GM12878 (cell line): ENCODE measurements around the gene RAD9A. TPM values are rescaled to one million over a fixed set of nuclear protein-coding genes. Genes with fewer than 3 reads are reported as not detected.
"Not testable (repeated sequence)": the region's sequence is repeated elsewhere in the genome, so short reads cannot be mapped to it uniquely, and the experiment has no call there.

ENCODE experiments used
- ATAC-seq: fragments of 200-7000 bp; cut with Tn5 transposase; 3 replicates; pipeline ENCODE4 v1.9.1; 2020; ENCODE audit warnings: mild to moderate bottlenecking, moderate library complexity
- BruUV-seq: library from RNA; stranded (reverse); fragments of 400-500 nt; replicated peaks from 2 replicates; lab custom pipeline; 2021; lab: Mats Ljungman, UMichigan
- CTCF ChIA-PET: fragments of 300-600 bp; sonication (Branson Sonifier 250); formaldehyde crosslinking; extraction: SDS; loops from one replicate; lab custom pipeline; 2021; ENCODE audit warnings: inconsistent platforms; lab: Yijun Ruan, JAX
- POLR2A ChIA-PET: fragments of 350-600 bp; formaldehyde crosslinking; extraction: SDS; loops from one replicate; lab custom pipeline; 2021; ENCODE audit warnings: inconsistent platforms; lab: Charles Lee
- RAD21 ChIA-PET: fragments of 300-600 bp; sonication (Branson Sonifier 250); formaldehyde crosslinking; loops from one replicate; lab custom pipeline; 2023; ENCODE audit warnings: antibody characterized with exemption; ENCODE audit not compliant: unreplicated experiment; lab: Charles Lee
- SMC1A ChIA-PET: fragments of 300-600 bp; sonication (Branson Sonifier 250); formaldehyde crosslinking; loops from one replicate; lab custom pipeline; 2023; ENCODE audit not compliant: unreplicated experiment, uncharacterized antibody; lab: Charles Lee
- DNase-seq: peaks from one replicate; pipeline ENCODE4 v3.0.0-alpha.2; 2011; ENCODE audit warnings: low read depth, low spot score
- FAIRE-seq: peaks from 3 replicates; lab custom pipeline; 2011; peaks lifted over from hg19 to GRCh38; lab: Jason Lieb, UNC
- H2AFZ ChIP-seq: 2 replicates; pipeline ENCODE4 v1.6.0; 2011; ENCODE audit warnings: low read depth, low read length, control low read depth; ENCODE audit not compliant: control insufficient read depth
- H3K27ac ChIP-seq: 2 replicates; pipeline ENCODE4 v1.5.1; 2011; ENCODE audit warnings: control low read depth; ENCODE audit not compliant: control insufficient read depth, insufficient read depth
- H3K27me3 ChIP-seq, 2 experiments: replicated peaks in 1 of 2; 2 replicates each; pipeline versions ENCODE4 v1.6.0 to v1.6.1; 2011; ENCODE audit warnings: low read length in 1 of 2; ENCODE audit not compliant: control insufficient read depth in 2 of 2, insufficient read depth in 2 of 2
- H3K36me3 ChIP-seq, 2 experiments: 2 replicates each; pipeline ENCODE4 v1.5.1; 2011; ENCODE audit warnings: low read length in 1 of 2; ENCODE audit not compliant: control insufficient read depth in 2 of 2, insufficient read depth in 2 of 2
- H3K4me1 ChIP-seq: 2 replicates; pipeline ENCODE4 v1.6.1; 2011; ENCODE audit warnings: mild to moderate bottlenecking, low read length, moderate library complexity, mixed read lengths; ENCODE audit not compliant: control insufficient read depth, insufficient read depth
- H3K4me2 ChIP-seq: 2 replicates; pipeline ENCODE4 v1.6.0; 2011; ENCODE audit warnings: control low read depth; ENCODE audit not compliant: control insufficient read depth, insufficient read depth
- H3K4me3 ChIP-seq: fragments of 200-600 bp; sonication (generic); 2 replicates; pipeline ENCODE4 v1.5.1; 2016
- H3K79me2 ChIP-seq: 2 replicates; pipeline ENCODE4 v1.6.0; 2011; ENCODE audit warnings: low read length; ENCODE audit not compliant: control insufficient read depth, insufficient read depth
- H3K9ac ChIP-seq: 2 replicates; pipeline ENCODE4 v1.8.0; 2011; ENCODE audit warnings: low read length, control low read depth, mixed read lengths; ENCODE audit not compliant: control insufficient read depth, insufficient read depth
- H3K9me3 ChIP-seq: replicated peaks from 3 replicates; pipeline ENCODE4 v1.5.1; 2011; ENCODE audit warnings: mild to moderate bottlenecking, low read length; ENCODE audit not compliant: control insufficient read depth, insufficient read depth
- H4K20me1 ChIP-seq: 2 replicates; pipeline ENCODE4 v1.6.0; 2011; ENCODE audit not compliant: control insufficient read depth, insufficient read depth
- IKZF2 ChIP-seq, 2 experiments: fragments of 450-650 bp; IDR thresholded peaks; 2 replicates each; pipeline ENCODE4 v1.6.1; 2017; ENCODE audit warnings: mild to moderate bottlenecking in 2 of 2, moderate library complexity in 2 of 2
- MEF2A ChIP-seq: IDR thresholded peaks from 2 replicates; pipeline ENCODE4 v1.6.1; 2011; ENCODE audit warnings: low read depth, mild to moderate bottlenecking, low read length, moderate library complexity; ENCODE audit not compliant: insufficient read depth
- MTA2 ChIP-seq: fragments of 450-650 bp; IDR thresholded peaks from 2 replicates; pipeline ENCODE4 v1.6.1; 2016; ENCODE audit warnings: low read depth, mild to moderate bottlenecking, moderate library complexity
- NBN ChIP-seq: fragments of 450-650 bp; IDR thresholded peaks from 2 replicates; pipeline ENCODE4 v1.6.1; 2016
- SMAD1 ChIP-seq: fragments of 450-650 bp; IDR thresholded peaks from 2 replicates; pipeline ENCODE4 v1.6.1; 2018; ENCODE audit warnings: mild to moderate bottlenecking, low read depth; ENCODE audit not compliant: partially characterized antibody
- WGBS: methylation state at CpG from one replicate; pipeline ENCODE4 v1.1.6; 2016; ENCODE audit warnings: low lambda C conversion rate; ENCODE audit not compliant: insufficient replicate concordance, insufficient coverage; ENCODE audit errors: missing lambda C conversion rate; 5-methylcytosine and 5-hydroxymethylcytosine counted together
- in situ Hi-C: fragments of 300-500 bp; cut with MboI; formaldehyde crosslinking; loops from 9 replicates; pipeline ENCODE4 v1.14.3; 2018; ENCODE audit warnings: mixed read lengths
- intact Hi-C: fragments of 100-400 bp; cut with micrococcal nuclease; formaldehyde crosslinking; loops from one replicate; pipeline ENCODE4 v1.14.2; 2022; ENCODE audit not compliant: unreplicated experiment
- polyA plus RNA-seq, 11 experiments: library from polyadenylated mRNA; depleted of rRNA in 4 of 11; unstranded in 6 of 11; stranded (reverse) in 5 of 11; fragments of >200 nt; fragmentation: Nextera tagmentation in 4 of 11; fragmentation: Illumina TruSeq in 1 of 11; extraction: Ambion mirVana in 4 of 11; extraction: Trizol in 1 of 11; gene quantifications; 1 replicate in 1 of 11; 2 replicates in 10 of 11; pipeline versions ENCODE4 v1.2.1 to v1.2.3, GENCODE V29; 2011 to 2016; ENCODE audit warnings: inconsistent platforms in 2 of 11, missing spikeins in 2 of 11, low read depth in 1 of 11
- total RNA-seq, 4 experiments: library from RNA; depleted of rRNA in 3 of 4; stranded (reverse); fragments of >200 nt in 3 of 4; fragmentation: Illumina TruSeq in 1 of 4; extraction: Trizol in 1 of 4; gene quantifications; 2 replicates each; pipeline versions ENCODE4 v1.2.1 to v1.2.3, GENCODE V29; 2013 to 2021
- TF ChIP-seq, protein P1 (sequence below): fragments of 450-650 bp; IDR thresholded peaks from 2 replicates; pipeline ENCODE4 v1.6.1; 2016; ENCODE audit warnings: mild to moderate bottlenecking, moderate library complexity, borderline replicate concordance
- TF ChIP-seq, protein P2 (sequence below): fragments of 450-650 bp; IDR thresholded peaks from 2 replicates; pipeline ENCODE4 v1.6.1; 2017; ENCODE audit warnings: mild to moderate bottlenecking, low read depth, inconsistent platforms; ENCODE audit not compliant: poor library complexity, severe bottlenecking
- TF ChIP-seq, protein P3 (sequence below): fragments of 450-650 bp; IDR thresholded peaks from 2 replicates; pipeline ENCODE4 v1.6.1; 2017; ENCODE audit warnings: low read depth, mild to moderate bottlenecking, moderate library complexity

Gene RAD9A
- total and polyA plus RNA-seq, 10 of the 15 experiments (the other 5 are each of a cell fraction or from before 2014, with no cell fraction given) = 1.1 to 36.2 (median 19.8) TPM

DNA sequence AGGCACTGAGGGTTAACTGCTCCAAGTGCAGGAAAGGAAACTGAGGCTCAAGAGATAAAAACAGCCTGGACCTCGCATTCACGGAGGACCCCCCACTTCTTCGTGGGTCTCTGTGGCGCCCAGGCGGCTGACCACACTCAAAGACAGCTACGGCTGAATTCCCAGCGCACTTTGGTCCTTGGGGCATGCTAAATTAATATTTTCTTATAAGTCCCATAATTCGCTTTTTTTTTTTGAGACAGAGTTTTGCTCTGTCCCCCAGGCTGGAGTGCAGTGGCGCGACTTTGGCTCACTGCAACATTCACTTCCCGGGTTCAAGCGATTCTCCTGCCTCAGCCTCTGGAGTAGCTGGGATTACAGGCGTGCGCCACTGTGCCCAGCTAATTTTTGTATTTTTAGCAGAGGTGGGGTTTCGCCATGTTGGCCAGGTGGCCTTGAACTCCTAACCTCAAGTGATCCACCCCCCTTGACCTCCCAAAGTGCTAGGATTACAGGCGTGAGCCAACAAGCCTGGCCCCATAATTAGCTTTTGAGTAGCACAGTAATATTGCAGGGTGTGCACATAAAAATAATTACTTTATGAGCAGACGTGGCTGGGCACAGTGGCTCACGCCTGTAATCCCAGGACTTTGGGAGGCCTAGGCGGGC, 10.5 kb downstream of the RAD9A start:
- ATAC-seq, FAIRE-seq, in situ Hi-C loops, DNase-seq, H3K27me3 ChIP-seq, H3K9me3 ChIP-seq, H4K20me1 ChIP-seq: not testable (repeated sequence)
- POLR2A ChIA-PET = interaction anchor here (0.6 to 7.3 kb wide), 23 partner anchors 10 to 227 kb away, joined by 3 to 112 read pairs (median 10); partner anchors contain the start of genes AIP, CLCF1, CORO1B and NUDT8
- WGBS = 33% methylated on average over 19 of the region's 19 CpGs
- Histone ChIP-seq H3K27ac (peak overlapping the region; percentile 99), H3K4me2 (peak overlapping the region; percentile 69), H3K4me3 (peak overlapping the region; percentile 54; the same call in 1 of the 2 replicates), H3K4me1 (peaks cover 54% of the 10 kb centered on the region), H3K36me3 (peaks cover 19 to 24% of the 10 kb centered on the region in 2 experiments), H3K79me2 (peaks cover 57% of the 10 kb centered on the region), H2AFZ (peak overlapping the region; percentile 79), H3K9ac (peak overlapping the region; percentile 80)
- TF ChIP-seq, protein P1, sequence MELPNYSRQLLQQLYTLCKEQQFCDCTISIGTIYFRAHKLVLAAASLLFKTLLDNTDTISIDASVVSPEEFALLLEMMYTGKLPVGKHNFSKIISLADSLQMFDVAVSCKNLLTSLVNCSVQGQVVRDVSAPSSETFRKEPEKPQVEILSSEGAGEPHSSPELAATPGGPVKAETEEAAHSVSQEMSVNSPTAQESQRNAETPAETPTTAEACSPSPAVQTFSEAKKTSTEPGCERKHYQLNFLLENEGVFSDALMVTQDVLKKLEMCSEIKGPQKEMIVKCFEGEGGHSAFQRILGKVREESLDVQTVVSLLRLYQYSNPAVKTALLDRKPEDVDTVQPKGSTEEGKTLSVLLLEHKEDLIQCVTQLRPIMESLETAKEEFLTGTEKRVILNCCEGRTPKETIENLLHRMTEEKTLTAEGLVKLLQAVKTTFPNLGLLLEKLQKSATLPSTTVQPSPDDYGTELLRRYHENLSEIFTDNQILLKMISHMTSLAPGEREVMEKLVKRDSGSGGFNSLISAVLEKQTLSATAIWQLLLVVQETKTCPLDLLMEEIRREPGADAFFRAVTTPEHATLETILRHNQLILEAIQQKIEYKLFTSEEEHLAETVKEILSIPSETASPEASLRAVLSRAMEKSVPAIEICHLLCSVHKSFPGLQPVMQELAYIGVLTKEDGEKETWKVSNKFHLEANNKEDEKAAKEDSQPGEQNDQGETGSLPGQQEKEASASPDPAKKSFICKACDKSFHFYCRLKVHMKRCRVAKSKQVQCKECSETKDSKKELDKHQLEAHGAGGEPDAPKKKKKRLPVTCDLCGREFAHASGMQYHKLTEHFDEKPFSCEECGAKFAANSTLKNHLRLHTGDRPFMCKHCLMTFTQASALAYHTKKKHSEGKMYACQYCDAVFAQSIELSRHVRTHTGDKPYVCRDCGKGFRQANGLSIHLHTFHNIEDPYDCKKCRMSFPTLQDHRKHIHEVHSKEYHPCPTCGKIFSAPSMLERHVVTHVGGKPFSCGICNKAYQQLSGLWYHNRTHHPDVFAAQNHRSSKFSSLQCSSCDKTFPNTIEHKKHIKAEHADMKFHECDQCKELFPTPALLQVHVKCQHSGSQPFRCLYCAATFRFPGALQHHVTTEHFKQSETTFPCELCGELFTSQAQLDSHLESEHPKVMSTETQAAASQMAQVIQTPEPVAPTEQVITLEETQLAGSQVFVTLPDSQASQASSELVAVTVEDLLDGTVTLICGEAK = 0 out of 2 replicates have a peak, but pooled peaks have one; percentile 26
- TF ChIP-seq MTA2 = 0 out of 2 replicates have a peak, but pooled peaks have one; percentile 44
- TF ChIP-seq, protein P2, sequence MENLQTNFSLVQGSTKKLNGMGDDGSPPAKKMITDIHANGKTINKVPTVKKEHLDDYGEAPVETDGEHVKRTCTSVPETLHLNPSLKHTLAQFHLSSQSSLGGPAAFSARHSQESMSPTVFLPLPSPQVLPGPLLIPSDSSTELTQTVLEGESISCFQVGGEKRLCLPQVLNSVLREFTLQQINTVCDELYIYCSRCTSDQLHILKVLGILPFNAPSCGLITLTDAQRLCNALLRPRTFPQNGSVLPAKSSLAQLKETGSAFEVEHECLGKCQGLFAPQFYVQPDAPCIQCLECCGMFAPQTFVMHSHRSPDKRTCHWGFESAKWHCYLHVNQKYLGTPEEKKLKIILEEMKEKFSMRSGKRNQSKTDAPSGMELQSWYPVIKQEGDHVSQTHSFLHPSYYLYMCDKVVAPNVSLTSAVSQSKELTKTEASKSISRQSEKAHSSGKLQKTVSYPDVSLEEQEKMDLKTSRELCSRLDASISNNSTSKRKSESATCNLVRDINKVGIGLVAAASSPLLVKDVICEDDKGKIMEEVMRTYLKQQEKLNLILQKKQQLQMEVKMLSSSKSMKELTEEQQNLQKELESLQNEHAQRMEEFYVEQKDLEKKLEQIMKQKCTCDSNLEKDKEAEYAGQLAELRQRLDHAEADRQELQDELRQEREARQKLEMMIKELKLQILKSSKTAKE = peak; percentile 35
- 0 out of 2 replicates have a peak, but pooled peaks have one; percentile 4 for TF ChIP-seq MEF2A
- peak; percentile 12 to 42; a peak in 1 of 4 replicates for TF ChIP-seq IKZF2 (IDR thresholded peaks at IDR 0.05)
- peak; percentile 68 for TF ChIP-seq SMAD1
- TF ChIP-seq, protein P3, sequence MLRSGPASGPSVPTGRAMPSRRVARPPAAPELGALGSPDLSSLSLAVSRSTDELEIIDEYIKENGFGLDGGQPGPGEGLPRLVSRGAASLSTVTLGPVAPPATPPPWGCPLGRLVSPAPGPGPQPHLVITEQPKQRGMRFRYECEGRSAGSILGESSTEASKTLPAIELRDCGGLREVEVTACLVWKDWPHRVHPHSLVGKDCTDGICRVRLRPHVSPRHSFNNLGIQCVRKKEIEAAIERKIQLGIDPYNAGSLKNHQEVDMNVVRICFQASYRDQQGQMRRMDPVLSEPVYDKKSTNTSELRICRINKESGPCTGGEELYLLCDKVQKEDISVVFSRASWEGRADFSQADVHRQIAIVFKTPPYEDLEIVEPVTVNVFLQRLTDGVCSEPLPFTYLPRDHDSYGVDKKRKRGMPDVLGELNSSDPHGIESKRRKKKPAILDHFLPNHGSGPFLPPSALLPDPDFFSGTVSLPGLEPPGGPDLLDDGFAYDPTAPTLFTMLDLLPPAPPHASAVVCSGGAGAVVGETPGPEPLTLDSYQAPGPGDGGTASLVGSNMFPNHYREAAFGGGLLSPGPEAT = 0 out of 2 replicates have a peak, but pooled peaks have one; percentile 44
- TF ChIP-seq NBN = peak; percentile 46; the same call in 1 of the 2 replicates
- SMC1A ChIA-PET = interaction anchor here (0.6 to 5.7 kb wide), 15 partner anchors 10 to 147 kb away, joined by 3 to 46 read pairs (median 5); partner anchors contain the start of genes PITPNM1, POLD4, PTPRCAP and RAD9A
- intact Hi-C loops = loop anchor here (2.0 to 5.0 kb wide), 2 partner anchors 35 to 80 kb away; partner anchors contain the start of genes AIP and PTPRCAP
- BruUV-seq = TSS peak; percentile 81
- CTCF ChIA-PET = interaction anchor here (0.6 to 5.0 kb wide), 27 partner anchors 10 to 186 kb away, joined by 3 to 53 read pairs (median 6); partner anchors contain the start of genes AIP, PITPNM1, PTPRCAP and RAD9A
- RAD21 ChIA-PET = interaction anchor here (0.9 to 6.4 kb wide), 28 partner anchors 10 to 226 kb away, joined by 3 to 112 read pairs (median 5); partner anchors contain the start of genes AIP, ANKRD13D, CORO1B and PITPNM1
